Measurements from ENCODE around the gene PRELP. TPM values are rescaled to one million over a fixed set of nuclear protein-coding genes. Genes with fewer than 3 reads are reported as not detected.

Gene PRELP
- total and polyA plus RNA-seq, 10 of the 15 experiments (the other 5 are each of a cell fraction or from before 2014, with no cell fraction given), result 0.03 to 0.05 TPM; not detected in 8

- TF ChIP-seq BCLAF1 (IDR thresholded peaks at IDR 0.05), result no peak
- TF ChIP-seq ELK1 (IDR thresholded peaks at IDR 0.05; ENCODE audit: low read depth, low read length), result no peak
- TF ChIP-seq LARP7 (IDR thresholded peaks at IDR 0.05), result no peak
- TF ChIP-seq ATF7 (IDR thresholded peaks at IDR 0.05; ENCODE audit: low read depth), result no peak
Observed at GRCh38 chr1:203531063-203531462, 55.5 kb downstream of the PRELP start (continued).

GRCh38 chr1:203534012-203534411 is 58.4 kb downstream of the PRELP start:
- DNase-seq (ENCODE audit: low read depth, low spot score) (no peak), ATAC-seq (no peak), FAIRE-seq (no peak)
- H3K4me1 ChIP-seq (ENCODE audit: control insufficient read depth, insufficient read depth, low read length), result no peaks in the 10 kb centered on the region
- no peaks in the 10 kb centered on the region for H3K79me2 ChIP-seq (ENCODE audit: control insufficient read depth, insufficient read depth, low read length)
- TF ChIP-seq ZNF384 (IDR thresholded peaks at IDR 0.05; ENCODE audit: borderline replicate concordance, low read depth, low read length) (no peak), CEBPB (IDR thresholded peaks at IDR 0.05; ENCODE audit: borderline replicate concordance in 1 of 2, low read depth in 2 of 2, low read length in 2 of 2) (no peak), WRNIP1 (IDR thresholded peaks at IDR 0.05; ENCODE audit: borderline replicate concordance, low read depth, low read length) (no peak), ZBED1 (IDR thresholded peaks at IDR 0.05; ENCODE audit: borderline replicate concordance) (no peak), ATF3 (IDR thresholded peaks at IDR 0.05; ENCODE audit: borderline replicate concordance, extremely low read depth, low read depth, low read length) (no peak), E4F1 (IDR thresholded peaks at IDR 0.05; ENCODE audit: borderline replicate concordance, partially characterized antibody) (no peak), MAX (IDR thresholded peaks at IDR 0.05; ENCODE audit: low read depth, low read length) (no peak)
- H3K4me2 ChIP-seq (ENCODE audit: control insufficient read depth, insufficient read depth), result no peak overlapping the region
- H4K20me1 ChIP-seq (ENCODE audit: control insufficient read depth, insufficient read depth), result no peaks in the 10 kb centered on the region
- intact Hi-C loops (cut with micrococcal nuclease; ENCODE audit: unreplicated experiment) (no loop called here), in situ Hi-C loops (cut with MboI) (no loop called here)
- BruUV-seq (replicated peaks), result no TSS peak
- CTCF ChIA-PET, result no interaction called here
- RAD21 ChIA-PET (ENCODE audit: unreplicated experiment), result no interaction called here
- no peak overlapping the region for H3K9ac ChIP-seq (ENCODE audit: control insufficient read depth, insufficient read depth, low read length)
- H2AFZ ChIP-seq (ENCODE audit: control insufficient read depth, low read depth, low read length), result no peak overlapping the region
- H3K9me3 ChIP-seq (replicated peaks; ENCODE audit: control insufficient read depth, insufficient read depth, low read length), result no peaks in the 10 kb centered on the region
- SMC1A ChIA-PET (ENCODE audit: uncharacterized antibody, unreplicated experiment), result no interaction called here
- POLR2A ChIA-PET, result no interaction called here
- no peak overlapping the region for H3K27ac ChIP-seq (ENCODE audit: control insufficient read depth, insufficient read depth)
- H3K36me3 ChIP-seq (ENCODE audit: control insufficient read depth in 2 of 2, insufficient read depth in 2 of 2, low read length in 1 of 2), result no peaks in the 10 kb centered on the region
- no peak overlapping the region for H3K4me3 ChIP-seq
- peaks cover 2 to 3% of the 10 kb centered on the region in 2 experiments; a peak in 3 of 4 replicates for H3K27me3 ChIP-seq (replicated peaks in 1 of 2; ENCODE audit: control insufficient read depth in 2 of 2, insufficient read depth in 2 of 2, low read length in 1 of 2)

Data from GM12878 (cell line).